Neuronal stem cell (in vitro differentiated cells): ENCODE measurements around the gene DNAH17.

Experiments
- DNase-seq: peaks from one replicate; pipeline ENCODE4 v3.0.0-alpha.2; 2013; ENCODE audit warnings: low spot score
- H2AFZ ChIP-seq: one replicate; pipeline ENCODE4 v1.6.1; 2013; ENCODE audit warnings: mild to moderate bottlenecking, low read length, inconsistent platforms
- H2AK5ac ChIP-seq: 2 replicates; pipeline ENCODE4 v1.6.1; 2013; ENCODE audit warnings: low read depth, mild to moderate bottlenecking, inconsistent platforms, low read length, moderate library complexity, mixed read lengths
- H2BK120ac ChIP-seq: 2 replicates; pipeline ENCODE4 v1.6.1; 2013; ENCODE audit warnings: low read depth, mild to moderate bottlenecking, inconsistent platforms, low read length, moderate library complexity, mixed read lengths
- H2BK12ac ChIP-seq: one replicate; pipeline ENCODE4 v1.6.1; 2013; ENCODE audit warnings: low read length, inconsistent platforms
- H2BK15ac ChIP-seq: 2 replicates; pipeline ENCODE4 v1.6.1; 2013; ENCODE audit warnings: mild to moderate bottlenecking, low read length, inconsistent platforms, mixed read lengths
- H2BK5ac ChIP-seq: one replicate; pipeline ENCODE4 v1.6.1; 2013; ENCODE audit warnings: inconsistent platforms, mild to moderate bottlenecking, low read length, moderate library complexity
- H3K14ac ChIP-seq: one replicate; pipeline ENCODE4 v1.6.1; 2013; ENCODE audit warnings: low read length, inconsistent platforms
- H3K18ac ChIP-seq: 2 replicates; pipeline ENCODE4 v1.6.1; 2013; ENCODE audit warnings: low read length, inconsistent platforms
- H3K23ac ChIP-seq: 2 replicates; pipeline ENCODE4 v1.6.1; 2013; ENCODE audit warnings: low read depth, mild to moderate bottlenecking, mixed read lengths, low read length, inconsistent platforms; ENCODE audit not compliant: poor library complexity
- H3K27ac ChIP-seq: replicated peaks from 3 replicates; pipeline ENCODE4 v1.5.1; 2013; ENCODE audit warnings: low read length, inconsistent platforms
- H3K27me3 ChIP-seq, 3 experiments: 2 replicates each; pipeline ENCODE4 v1.6.1; 2013; ENCODE audit warnings: low read length in 3 of 3, mild to moderate bottlenecking in 2 of 3, inconsistent platforms in 1 of 3, low read depth in 1 of 3, mixed read lengths in 1 of 3, moderate library complexity in 1 of 3; ENCODE audit not compliant: control insufficient read depth in 3 of 3, insufficient read depth in 3 of 3
- H3K36me3 ChIP-seq, 2 donors: replicated peaks in 1 of 2; 2 replicates each; pipeline ENCODE4 v1.6.1; 2013; ENCODE audit warnings: low read length in 2 of 2; ENCODE audit not compliant: control insufficient read depth in 2 of 2, insufficient read depth in 2 of 2
- H3K4ac ChIP-seq: 2 replicates; pipeline ENCODE4 v1.6.1; 2013; ENCODE audit warnings: inconsistent platforms, mild to moderate bottlenecking, low read length, moderate library complexity
- H3K4me1 ChIP-seq, 2 donors: 1 replicate in 1 of 2; 2 replicates in 1 of 2; pipeline ENCODE4 v1.6.1; 2013; ENCODE audit warnings: low read length in 2 of 2, low read depth in 1 of 2; ENCODE audit not compliant: control insufficient read depth in 2 of 2, insufficient read depth in 1 of 2
- H3K4me2 ChIP-seq: one replicate; pipeline ENCODE4 v1.6.1; 2013; ENCODE audit warnings: mild to moderate bottlenecking, low read length, inconsistent platforms; ENCODE audit not compliant: insufficient read depth, poor library complexity, severe bottlenecking
- H3K4me3 ChIP-seq, 2 donors: 2 replicates each; pipeline ENCODE4 v1.5.1; 2013; ENCODE audit warnings: low read length in 2 of 2, mild to moderate bottlenecking in 2 of 2, inconsistent platforms in 1 of 2, moderate library complexity in 1 of 2
- H3K79me1 ChIP-seq: one replicate; pipeline ENCODE4 v1.6.1; 2013; ENCODE audit warnings: low read depth, mild to moderate bottlenecking, inconsistent platforms, low read length, moderate library complexity
- H3K9ac ChIP-seq: one replicate; pipeline ENCODE4 v1.6.1; 2013; ENCODE audit warnings: mild to moderate bottlenecking, low read depth, low read length, inconsistent platforms; ENCODE audit not compliant: poor library complexity
- H3K9me3 ChIP-seq, 2 donors: replicated peaks in 1 of 2; 2 replicates each; pipeline versions ENCODE3 to v1.6.1; 2013; ENCODE audit warnings: low read length in 2 of 2, mild to moderate bottlenecking in 2 of 2, inconsistent platforms in 1 of 2, low read depth in 1 of 2, mixed read lengths in 1 of 2, moderate library complexity in 1 of 2; ENCODE audit not compliant: control insufficient read depth in 2 of 2, insufficient read depth in 1 of 2
- H4K8ac ChIP-seq: one replicate; pipeline ENCODE4 v1.6.1; 2013; ENCODE audit warnings: low read depth, mild to moderate bottlenecking, inconsistent platforms, low read length, moderate library complexity
- H4K91ac ChIP-seq: one replicate; pipeline ENCODE4 v1.6.1; 2013; ENCODE audit warnings: low read length, low read depth, mild to moderate bottlenecking, inconsistent platforms; ENCODE audit not compliant: poor library complexity
- WGBS, 2 donors: extraction: QIAGEN DNeasy Blood & Tissue Kit; methylation state at CpG; one replicate each; pipeline ENCODE4 v1.1.7; 2013; ENCODE audit warnings: missing lambda C conversion rate in 2 of 2, mixed read lengths in 1 of 2; ENCODE audit not compliant: insufficient read length in 2 of 2, insufficient replicate concordance in 1 of 2; ENCODE audit errors: extremely low coverage in 2 of 2; 5-methylcytosine and 5-hydroxymethylcytosine counted together

Gene DNAH17

DNA sequence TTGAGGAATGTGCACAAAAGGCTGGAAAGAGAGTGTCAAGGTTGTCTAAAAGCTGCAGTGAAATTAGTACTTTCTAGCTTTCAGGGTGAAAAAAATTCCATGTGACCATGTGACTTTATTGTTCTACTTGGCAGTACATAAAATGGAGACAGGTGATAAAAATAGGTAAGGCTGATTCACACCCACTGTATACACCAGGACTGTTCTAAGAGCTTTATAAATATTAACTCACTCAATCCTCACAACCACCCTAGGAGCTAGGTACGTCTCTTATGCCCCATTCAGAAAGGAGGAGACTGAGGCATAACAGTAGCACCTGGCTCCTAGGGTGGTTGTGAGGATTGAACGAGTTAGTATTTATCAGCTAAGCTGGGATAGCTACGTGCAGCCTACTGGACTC, 28.2 kb upstream of the DNAH17 start:
- Histone ChIP-seq H3K4me2 (no peak overlapping the region), H3K18ac (no peak overlapping the region), H3K27me3 (peaks cover 0 to 9% (median 0%) of the 10 kb centered on the region in 3 experiments), H3K4me1 (peaks cover 0 to 4% of the 10 kb centered on the region in 2 donors), H3K4ac (no peak overlapping the region), H2AK5ac (no peak overlapping the region), H2BK5ac (no peak overlapping the region), H3K9me3 (peaks cover 0 to 2% of the 10 kb centered on the region in 2 donors), H3K14ac (no peak overlapping the region), H2BK120ac (no peak overlapping the region), H3K9ac (no peak overlapping the region), H2BK12ac (no peak overlapping the region), H3K79me1 (no peaks in the 10 kb centered on the region), H3K23ac (no peak overlapping the region), H2AFZ (no peak overlapping the region), H4K8ac (no peak overlapping the region), H2BK15ac (no peak overlapping the region), H3K27ac (no peak overlapping the region), H3K4me3 (no peak overlapping the region), H3K36me3 (no peaks in the 10 kb centered on the region), H4K91ac (no peak overlapping the region)
- no peak for DNase-seq
- WGBS, 2 donors = no CpG with 5 or more reads among the region's 3 CpGs

DNA sequence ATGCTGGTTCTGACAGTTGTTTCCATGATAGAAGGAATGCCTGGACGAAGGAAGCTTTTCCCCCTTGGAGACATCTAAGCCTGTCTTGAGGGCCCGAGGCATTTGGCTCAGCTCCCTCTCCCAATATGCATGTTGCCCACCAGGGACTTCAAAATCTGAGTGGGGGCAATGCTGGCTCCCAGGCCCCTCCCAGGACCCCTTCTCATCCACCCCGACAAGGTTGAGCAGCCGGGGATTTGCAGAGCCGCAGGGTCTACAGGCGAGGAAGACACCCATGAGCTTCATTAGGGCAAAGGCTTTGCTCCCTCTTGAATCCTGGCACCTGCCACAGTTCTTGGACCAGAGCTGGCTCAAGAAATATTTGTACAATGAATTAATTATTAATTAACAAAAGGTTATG, 25.1 kb upstream of the DNAH17 start:
- no peak overlapping the region for H2AK5ac ChIP-seq
- H3K9ac ChIP-seq = no peak overlapping the region
- no peak overlapping the region for H4K91ac ChIP-seq
- no peak overlapping the region for H3K14ac ChIP-seq
- H3K23ac ChIP-seq = no peak overlapping the region
- H3K4me2 ChIP-seq = no peak overlapping the region
- H2AFZ ChIP-seq = no peak overlapping the region
- H3K36me3 ChIP-seq = no peaks in the 10 kb centered on the region
- H3K18ac ChIP-seq = no peak overlapping the region
- no peak overlapping the region for H2BK5ac ChIP-seq
- no peak overlapping the region for H3K4me3 ChIP-seq
- H3K4ac ChIP-seq = no peak overlapping the region
- H2BK12ac ChIP-seq = no peak overlapping the region
- no peak overlapping the region for H3K27ac ChIP-seq
- no CpG with 5 or more reads among the region's 6 CpGs for WGBS, 2 donors
- H3K4me1 ChIP-seq = peaks cover 0 to 4% of the 10 kb centered on the region in 2 donors
- no peak for DNase-seq
- no peak overlapping the region for H2BK120ac ChIP-seq
- H4K8ac ChIP-seq = no peak overlapping the region
- H2BK15ac ChIP-seq = no peak overlapping the region
- H3K27me3 ChIP-seq = peaks cover 0 to 5% (median 0%) of the 10 kb centered on the region in 3 experiments
- no peaks in the 10 kb centered on the region for H3K79me1 ChIP-seq
- H3K9me3 ChIP-seq = no peaks in the 10 kb centered on the region

DNA sequence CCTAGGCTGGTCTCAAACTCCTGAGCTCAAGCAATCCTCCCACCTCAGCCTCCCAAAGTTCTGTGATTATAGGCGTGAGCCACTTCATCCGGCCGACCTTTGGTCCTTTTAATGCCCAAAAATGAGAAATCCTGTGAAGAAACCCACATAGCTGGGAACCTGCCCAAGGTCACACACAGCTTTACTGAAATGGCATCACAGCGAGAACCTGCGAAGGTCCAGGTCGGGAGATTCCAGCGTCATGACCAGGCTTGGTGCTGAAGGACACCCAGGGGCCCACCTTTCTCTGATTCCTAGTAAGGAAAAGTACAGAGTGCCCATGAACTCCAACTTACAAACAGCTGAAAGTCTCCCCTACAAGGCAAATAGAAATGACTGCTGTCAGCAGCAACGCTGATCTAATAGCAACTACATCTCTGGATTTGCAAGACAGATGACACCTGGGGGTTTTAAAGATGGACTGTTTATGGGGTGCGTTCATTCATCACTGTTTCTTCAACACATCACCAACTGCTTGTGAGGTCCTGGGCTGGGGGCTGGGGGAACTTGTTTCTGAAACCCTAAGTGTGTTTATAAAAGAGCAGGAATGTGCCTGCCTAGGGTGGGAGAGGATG, 24.5 kb upstream of the DNAH17 start:
- Histone ChIP-seq H4K91ac (no peak overlapping the region), H3K9me3 (no peaks in the 10 kb centered on the region), H3K79me1 (no peaks in the 10 kb centered on the region), H3K36me3 (no peaks in the 10 kb centered on the region), H2AFZ (no peak overlapping the region), H3K18ac (no peak overlapping the region), H3K4ac (no peak overlapping the region), H2BK15ac (no peak overlapping the region), H3K27ac (no peak overlapping the region), H2BK5ac (no peak overlapping the region), H3K23ac (no peak overlapping the region), H3K9ac (no peak overlapping the region), H4K8ac (no peak overlapping the region), H3K14ac (no peak overlapping the region), H3K4me2 (no peak overlapping the region), H2AK5ac (no peak overlapping the region), H2BK12ac (no peak overlapping the region), H2BK120ac (no peak overlapping the region), H3K4me3 (no peak overlapping the region), H3K27me3 (peaks cover 0 to 6% (median 0%) of the 10 kb centered on the region in 3 experiments), H3K4me1 (no peaks in the 10 kb centered on the region)
- WGBS, 2 donors = no CpG with 5 or more reads among the region's 9 CpGs
- no peak for DNase-seq

DNA sequence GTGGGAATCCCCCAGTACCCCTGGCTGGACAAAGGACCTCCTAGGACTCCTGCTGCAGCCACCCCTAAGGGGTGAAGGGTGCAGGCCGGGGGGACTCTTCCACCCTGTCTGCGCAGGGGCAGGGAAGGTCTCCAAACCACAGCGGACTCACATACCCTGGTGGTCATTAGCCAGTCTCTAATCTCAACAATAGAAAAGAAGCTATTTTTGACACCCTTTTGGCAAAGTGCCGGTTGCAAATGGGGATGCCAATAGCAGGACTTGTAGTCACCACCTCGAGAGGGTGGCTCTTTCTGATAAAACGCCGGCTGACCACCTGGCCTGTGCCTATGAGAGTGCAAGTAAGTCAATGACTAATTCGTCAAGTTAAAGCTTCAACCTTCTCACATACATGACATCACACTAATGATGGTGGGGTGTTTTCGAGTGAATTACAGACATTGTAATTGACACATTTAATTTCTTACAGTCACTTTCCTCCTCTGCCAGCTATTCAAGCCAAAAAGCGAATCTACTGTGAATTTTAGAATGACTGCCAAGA, 23.1 kb upstream of the DNAH17 start:
- no peak overlapping the region for H3K23ac ChIP-seq
- no peaks in the 10 kb centered on the region for H3K4me1 ChIP-seq
- H3K9ac ChIP-seq = no peak overlapping the region
- H3K27me3 ChIP-seq = peaks cover 0 to 12% (median 0%) of the 10 kb centered on the region in 3 experiments
- H3K36me3 ChIP-seq = no peaks in the 10 kb centered on the region
- H2BK12ac ChIP-seq = no peak overlapping the region
- H3K9me3 ChIP-seq = no peaks in the 10 kb centered on the region
- no peak overlapping the region for H3K4me3 ChIP-seq
- no peaks in the 10 kb centered on the region for H3K79me1 ChIP-seq
- no peak overlapping the region for H3K14ac ChIP-seq
- no peak overlapping the region for H4K91ac ChIP-seq
- no peak overlapping the region for H4K8ac ChIP-seq
- H3K4me2 ChIP-seq = no peak overlapping the region
- no CpG with 5 or more reads among the region's 10 CpGs for WGBS, 2 donors
- no peak for DNase-seq
- H3K18ac ChIP-seq = no peak overlapping the region
- no peak overlapping the region for H2BK5ac ChIP-seq
- no peak overlapping the region for H2AK5ac ChIP-seq
- no peak overlapping the region for H2BK15ac ChIP-seq
- H2AFZ ChIP-seq = no peak overlapping the region
- H3K27ac ChIP-seq = no peak overlapping the region
- no peak overlapping the region for H2BK120ac ChIP-seq
- H3K4ac ChIP-seq = peak overlapping the region; percentile 59
